Skeletal muscle satellite cell (primary cell): Measurements from ENCODE around the gene LPCAT3.

Experiments
- H3K27me3 ChIP-seq: 2 replicates; pipeline ENCODE4 v1.7.0; 2013; ENCODE audit warnings: low read length; ENCODE audit not compliant: control insufficient read depth, insufficient read depth
- H3K36me3 ChIP-seq: 2 replicates; pipeline ENCODE4 v1.7.0; 2013; ENCODE audit warnings: mild to moderate bottlenecking, control low read depth, low read length; ENCODE audit not compliant: insufficient read depth
- H3K4me1 ChIP-seq: 2 replicates; pipeline ENCODE4 v1.7.0; 2013; ENCODE audit warnings: low read length; ENCODE audit not compliant: control insufficient read depth, insufficient read depth
- H3K4me2 ChIP-seq: 2 replicates; pipeline ENCODE4 v1.7.0; 2013; ENCODE audit warnings: mild to moderate bottlenecking, low read length
- H3K4me3 ChIP-seq: 2 replicates; pipeline ENCODE4 v1.7.0; 2013; ENCODE audit warnings: low read length
- H3K9ac ChIP-seq: 2 replicates; pipeline ENCODE4 v1.7.0; 2013; ENCODE audit warnings: mild to moderate bottlenecking, low read depth, low read length, moderate library complexity
- H3K9me3 ChIP-seq: replicated peaks from 2 replicates; pipeline ENCODE4 v1.7.0; 2013; ENCODE audit warnings: mild to moderate bottlenecking, control low read depth, low read length

LPCAT3 gene

GRCh38 chr12:6987956-6988553 is 30.2 kb downstream of the LPCAT3 start:
- Histone ChIP-seq H3K4me1 (no peaks in the 10 kb centered on the region), H3K36me3 (peaks cover 26% of the 10 kb centered on the region), H3K4me3 (no peak overlapping the region), H3K27me3 (no peaks in the 10 kb centered on the region), H3K4me2 (no peak overlapping the region), H3K9ac (no peak overlapping the region), H3K9me3 (no peaks in the 10 kb centered on the region)

- Histone ChIP-seq H3K27me3 (no peaks in the 10 kb centered on the region), H3K36me3 (peaks cover 31% of the 10 kb centered on the region), H3K9me3 (no peaks in the 10 kb centered on the region), H3K4me3 (no peak overlapping the region), H3K4me2 (no peak overlapping the region), H3K9ac (no peak overlapping the region), H3K4me1 (no peaks in the 10 kb centered on the region)
Measured at GRCh38 chr12:6982532-6982931, 35.7 kb downstream of the LPCAT3 start.

GRCh38 chr12:6981152-6982052 is 36.9 kb downstream of the LPCAT3 start:
- Histone ChIP-seq H3K4me1 (no peaks in the 10 kb centered on the region), H3K36me3 (peaks cover 41% of the 10 kb centered on the region), H3K9me3 (no peaks in the 10 kb centered on the region), H3K27me3 (no peaks in the 10 kb centered on the region), H3K4me2 (no peak overlapping the region), H3K9ac (no peak overlapping the region), H3K4me3 (no peak overlapping the region)

- H3K36me3 ChIP-seq = peaks cover 47% of the 10 kb centered on the region
- H3K9ac ChIP-seq = no peak overlapping the region
- no peaks in the 10 kb centered on the region for H3K9me3 ChIP-seq
- no peak overlapping the region for H3K4me3 ChIP-seq
- no peak overlapping the region for H3K4me2 ChIP-seq
- H3K4me1 ChIP-seq = no peaks in the 10 kb centered on the region
- H3K27me3 ChIP-seq = no peaks in the 10 kb centered on the region
Measured at GRCh38 chr12:6980740-6981139, 37.5 kb downstream of the LPCAT3 start.

- H3K27me3 ChIP-seq = no peaks in the 10 kb centered on the region
- no peak overlapping the region for H3K4me2 ChIP-seq
- peaks cover 54% of the 10 kb centered on the region for H3K36me3 ChIP-seq
- no peaks in the 10 kb centered on the region for H3K4me1 ChIP-seq
- H3K4me3 ChIP-seq = no peak overlapping the region
- no peak overlapping the region for H3K9ac ChIP-seq
- H3K9me3 ChIP-seq = no peaks in the 10 kb centered on the region
Measured at GRCh38 chr12:6980075-6980474, 38.2 kb downstream of the LPCAT3 start.

- Histone ChIP-seq H3K27me3 (no peaks in the 10 kb centered on the region), H3K4me3 (no peak overlapping the region), H3K4me1 (no peaks in the 10 kb centered on the region), H3K9ac (no peak overlapping the region), H3K4me2 (no peak overlapping the region), H3K36me3 (peaks cover 59% of the 10 kb centered on the region), H3K9me3 (no peaks in the 10 kb centered on the region)
Measured at GRCh38 chr12:6979453-6979852, 38.8 kb downstream of the LPCAT3 start.

GRCh38 chr12:6979021-6979420 is 39.3 kb downstream of the LPCAT3 start:
- H3K27me3 ChIP-seq = no peaks in the 10 kb centered on the region
- no peaks in the 10 kb centered on the region for H3K4me1 ChIP-seq
- H3K36me3 ChIP-seq = peaks cover 59% of the 10 kb centered on the region
- H3K4me2 ChIP-seq = no peak overlapping the region
- H3K4me3 ChIP-seq = no peak overlapping the region
- H3K9ac ChIP-seq = no peak overlapping the region
- H3K9me3 ChIP-seq = no peaks in the 10 kb centered on the region

- Histone ChIP-seq H3K4me1 (no peaks in the 10 kb centered on the region), H3K4me3 (no peak overlapping the region), H3K27me3 (no peaks in the 10 kb centered on the region), H3K9me3 (no peaks in the 10 kb centered on the region), H3K36me3 (peaks cover 60% of the 10 kb centered on the region), H3K9ac (no peak overlapping the region), H3K4me2 (no peak overlapping the region)
Measured at GRCh38 chr12:6978611-6979011, 39.7 kb downstream of the LPCAT3 start.

- H3K4me1 ChIP-seq = no peaks in the 10 kb centered on the region
- H3K9me3 ChIP-seq = no peaks in the 10 kb centered on the region
- no peak overlapping the region for H3K4me3 ChIP-seq
- H3K9ac ChIP-seq = no peak overlapping the region
- H3K27me3 ChIP-seq = no peaks in the 10 kb centered on the region
- no peak overlapping the region for H3K4me2 ChIP-seq
- H3K36me3 ChIP-seq = peaks cover 60% of the 10 kb centered on the region
Measured at GRCh38 chr12:6978188-6978587, 40.1 kb downstream of the LPCAT3 start.

GRCh38 chr12:6977653-6978052 is 40.6 kb downstream of the LPCAT3 start:
- H3K36me3 ChIP-seq = peaks cover 57% of the 10 kb centered on the region
- H3K4me3 ChIP-seq = no peak overlapping the region
- H3K9me3 ChIP-seq = no peaks in the 10 kb centered on the region
- H3K4me2 ChIP-seq = no peak overlapping the region
- no peaks in the 10 kb centered on the region for H3K4me1 ChIP-seq
- H3K9ac ChIP-seq = no peak overlapping the region
- H3K27me3 ChIP-seq = no peaks in the 10 kb centered on the region

GRCh38 chr12:6975297-6976032 is 42.8 kb downstream of the LPCAT3 start:
- Histone ChIP-seq H3K4me1 (peaks cover 4% of the 10 kb centered on the region), H3K4me3 (no peak overlapping the region), H3K4me2 (no peak overlapping the region), H3K36me3 (peaks cover 57% of the 10 kb centered on the region), H3K9me3 (no peaks in the 10 kb centered on the region), H3K9ac (no peak overlapping the region), H3K27me3 (no peaks in the 10 kb centered on the region)
